ENCODE results near the gene L3MBTL2. TPM values are rescaled to one million over a fixed set of nuclear protein-coding genes. Genes with fewer than 3 reads are reported as not detected.

Gene L3MBTL2
- total RNA-seq, 1 experiment from 2014 or later, result 25.6 TPM

DNA sequence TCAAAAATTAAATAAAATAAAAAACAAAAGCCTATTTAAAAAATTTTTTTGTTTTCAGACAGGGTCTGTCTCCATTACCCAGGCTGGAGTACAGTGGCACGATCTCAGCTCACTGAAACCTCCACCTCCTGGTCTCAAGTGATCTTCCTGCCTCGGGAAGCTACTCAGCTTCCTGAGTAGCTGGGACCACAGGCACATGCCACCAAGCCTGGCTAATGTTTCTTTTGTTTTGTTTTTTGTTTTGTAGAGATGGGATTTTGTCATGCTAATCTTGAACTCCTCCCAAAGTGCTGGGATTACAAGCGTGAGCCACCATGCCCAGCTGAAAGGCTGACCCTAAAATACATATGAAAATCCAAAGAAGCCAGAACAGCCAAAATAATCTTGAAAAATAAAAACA, 20.4 kb upstream of the L3MBTL2 start (continued):
- TF ChIP-seq FOXP4 (CRISPR knock-in tag; IDR thresholded peaks at IDR 0.05) (peak; percentile 83; the same call in 1 of the 2 replicates), TEAD1 (CRISPR knock-in tag; IDR thresholded peaks at IDR 0.05) (peak; percentile 66; the same call in 1 of the 2 replicates)

GRCh38 chr22:41191467-41191866, 13.6 kb upstream of the L3MBTL2 start:
- no peaks in the 10 kb centered on the region for H3K9me3 Mint-ChIP-seq
- no peak overlapping the region for H3K4me3 Mint-ChIP-seq
- H3K27me3 Mint-ChIP-seq (ENCODE audit: low read depth), result peaks cover 15% of the 10 kb centered on the region
- ChIA-PET POLR2A (no interaction called here), CTCF (interaction anchor here (0.6 to 2.8 kb wide), 4 partner anchors 9 to 269 kb away, joined by 4 to 13 read pairs (median 6); no protein-coding TSS in a partner anchor)
- ATAC-seq, result no peak
- DNase-seq (ENCODE audit: low spot score), result no peak
- H3K4me1 Mint-ChIP-seq, result peaks cover 1% of the 10 kb centered on the region
- no peak overlapping the region for H3K27ac Mint-ChIP-seq
- no peaks in the 10 kb centered on the region for H3K36me3 Mint-ChIP-seq
- TF ChIP-seq ZNF396 (CRISPR knock-in tag; IDR thresholded peaks at IDR 0.05; ENCODE audit: borderline replicate concordance) (no peak), ZNF532 (CRISPR knock-in tag; IDR thresholded peaks at IDR 0.05; ENCODE audit: borderline replicate concordance) (no peak), ERG (CRISPR knock-in tag; IDR thresholded peaks at IDR 0.05) (no peak), NR1H2 (CRISPR knock-in tag; IDR thresholded peaks at IDR 0.05) (no peak), ZNF219 (CRISPR knock-in tag; IDR thresholded peaks at IDR 0.05; ENCODE audit: borderline replicate concordance) (no peak), GABPB1 (CRISPR knock-in tag; IDR thresholded peaks at IDR 0.05) (no peak), IRF1 (CRISPR knock-in tag; IDR thresholded peaks at IDR 0.05) (no peak), CDX4 (CRISPR knock-in tag; IDR thresholded peaks at IDR 0.05; ENCODE audit: borderline replicate concordance) (no peak), HMGA2 (CRISPR knock-in tag; IDR thresholded peaks at IDR 0.05) (no peak), TCF7 (CRISPR knock-in tag; IDR thresholded peaks at IDR 0.05; ENCODE audit: low read depth) (no peak), ZNF121 (CRISPR knock-in tag; IDR thresholded peaks at IDR 0.05) (no peak), SMAD3 (CRISPR knock-in tag; IDR thresholded peaks at IDR 0.05; ENCODE audit: borderline replicate concordance) (no peak), AFF4 (CRISPR knock-in tag; IDR thresholded peaks at IDR 0.05; ENCODE audit: borderline replicate concordance) (no peak), SP1 (CRISPR knock-in tag; conservative IDR thresholded peaks at IDR 0.05) (no peak)
- TF ChIP-seq, protein P1, sequence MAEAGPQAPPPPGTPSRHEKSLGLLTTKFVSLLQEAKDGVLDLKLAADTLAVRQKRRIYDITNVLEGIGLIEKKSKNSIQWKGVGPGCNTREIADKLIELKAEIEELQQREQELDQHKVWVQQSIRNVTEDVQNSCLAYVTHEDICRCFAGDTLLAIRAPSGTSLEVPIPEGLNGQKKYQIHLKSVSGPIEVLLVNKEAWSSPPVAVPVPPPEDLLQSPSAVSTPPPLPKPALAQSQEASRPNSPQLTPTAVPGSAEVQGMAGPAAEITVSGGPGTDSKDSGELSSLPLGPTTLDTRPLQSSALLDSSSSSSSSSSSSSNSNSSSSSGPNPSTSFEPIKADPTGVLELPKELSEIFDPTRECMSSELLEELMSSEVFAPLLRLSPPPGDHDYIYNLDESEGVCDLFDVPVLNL (CRISPR knock-in tag; IDR thresholded peaks at IDR 0.05; ENCODE audit: borderline replicate concordance, low read depth), result no peak
- TF ChIP-seq, protein P2, sequence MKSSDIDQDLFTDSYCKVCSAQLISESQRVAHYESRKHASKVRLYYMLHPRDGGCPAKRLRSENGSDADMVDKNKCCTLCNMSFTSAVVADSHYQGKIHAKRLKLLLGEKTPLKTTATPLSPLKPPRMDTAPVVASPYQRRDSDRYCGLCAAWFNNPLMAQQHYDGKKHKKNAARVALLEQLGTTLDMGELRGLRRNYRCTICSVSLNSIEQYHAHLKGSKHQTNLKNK (CRISPR knock-in tag; IDR thresholded peaks at IDR 0.05), result no peak
- TF ChIP-seq, protein P3, sequence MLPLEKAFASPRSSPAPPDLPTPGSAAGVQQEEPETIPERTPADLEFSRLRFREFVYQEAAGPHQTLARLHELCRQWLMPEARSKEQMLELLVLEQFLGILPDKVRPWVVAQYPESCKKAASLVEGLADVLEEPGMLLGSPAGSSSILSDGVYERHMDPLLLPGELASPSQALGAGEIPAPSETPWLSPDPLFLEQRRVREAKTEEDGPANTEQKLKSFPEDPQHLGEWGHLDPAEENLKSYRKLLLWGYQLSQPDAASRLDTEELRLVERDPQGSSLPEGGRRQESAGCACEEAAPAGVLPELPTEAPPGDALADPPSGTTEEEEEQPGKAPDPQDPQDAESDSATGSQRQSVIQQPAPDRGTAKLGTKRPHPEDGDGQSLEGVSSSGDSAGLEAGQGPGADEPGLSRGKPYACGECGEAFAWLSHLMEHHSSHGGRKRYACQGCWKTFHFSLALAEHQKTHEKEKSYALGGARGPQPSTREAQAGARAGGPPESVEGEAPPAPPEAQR (CRISPR knock-in tag; IDR thresholded peaks at IDR 0.05), result no peak
